Kidney (tissue), 14 donors: ENCODE results near the gene KDM1A. TPM values are rescaled to one million over a fixed set of nuclear protein-coding genes. Genes with fewer than 3 reads are reported as not detected.
"Not testable (repeated sequence)": the region's sequence is repeated elsewhere in the genome, so short reads cannot be mapped to it uniquely, and the experiment has no call there.

Experiments
- DNase-seq, 5 donors: peaks; one replicate each; pipeline ENCODE4 v3.0.0-alpha.2; 2013 to 2020
- FAIRE-seq: peaks from 2 replicates; lab custom pipeline; 2012; peaks lifted over from hg19 to GRCh38; lab: Jason Lieb, UNC
- H3K27ac ChIP-seq, 2 donors: one replicate each; pipeline ENCODE4 v1.7.0; 2013; ENCODE audit warnings: low read depth in 2 of 2, low read length in 2 of 2, inconsistent platforms in 1 of 2
- H3K27me3 ChIP-seq: one replicate; pipeline ENCODE4 v1.7.1; 2013; ENCODE audit warnings: low read length, inconsistent platforms; ENCODE audit not compliant: control insufficient read depth, insufficient read depth
- H3K36me3 ChIP-seq, 3 donors: one replicate each; pipeline versions ENCODE4 v1.7.0 to v1.7.1; 2013; ENCODE audit warnings: low read length in 3 of 3, control low read depth in 1 of 3, inconsistent platforms in 1 of 3; ENCODE audit not compliant: insufficient read depth in 3 of 3, control insufficient read depth in 2 of 3
- H3K4me1 ChIP-seq, 3 donors: one replicate each; pipeline versions ENCODE4 v1.7.0 to v1.7.1; 2013; ENCODE audit warnings: low read length in 3 of 3, inconsistent platforms in 1 of 3, low read depth in 1 of 3; ENCODE audit not compliant: control insufficient read depth in 2 of 3, insufficient read depth in 2 of 3
- H3K4me3 ChIP-seq, 3 donors: one replicate each; pipeline versions ENCODE4 v1.7.0 to v1.8.1; 2013; ENCODE audit warnings: low read length in 3 of 3, control low read depth in 1 of 3, inconsistent platforms in 1 of 3
- H3K9ac ChIP-seq, 3 donors: one replicate each; pipeline versions ENCODE4 v1.7.0 to v1.7.1; 2013; ENCODE audit warnings: low read length in 3 of 3, control low read depth in 1 of 3, inconsistent platforms in 1 of 3
- H3K9me3 ChIP-seq, 3 donors: one replicate each; pipeline versions ENCODE4 v1.7.0 to v1.7.1; 2013; ENCODE audit warnings: low read length in 3 of 3, control low read depth in 1 of 3, inconsistent platforms in 1 of 3; ENCODE audit not compliant: control insufficient read depth in 2 of 3, insufficient read depth in 1 of 3
- CTCF ChIP-seq: IDR thresholded peaks from 3 replicates; pipeline ENCODE4 v1.5.1; 2012; ENCODE audit warnings: mild to moderate bottlenecking, moderate library complexity, borderline replicate concordance; ENCODE audit not compliant: insufficient read depth; ENCODE audit errors: extremely low read depth
- intact Hi-C: fragments of 100-400 bp; cut with DNase I; formaldehyde crosslinking; loops from one replicate; pipeline ENCODE4 v1.11.1; 2022
- polyA plus RNA-seq: library from polyadenylated mRNA; stranded (reverse); fragments of 350-450 nt; fragmentation: Illumina TruSeq; extraction: RNeasy Lipid Tissue Mini Kit (QIAGEN cat#74804); gene quantifications from one replicate; pipeline ENCODE4 v1.2.3, GENCODE V29; 2014; ENCODE audit warnings: low read depth, low replicate concordance; ENCODE audit not compliant: insufficient read depth
- total RNA-seq: library from RNA; stranded (reverse); fragmentation: NEBNext Ultra II Directional; extraction: Animal tissue kit (Norgen Biotek cat#: 25700); gene quantifications from one replicate; pipeline ENCODE4 v1.2.1, GENCODE V29; 2021
- donor health status: control.
- donor health status: control.
- donor health status: control.
- donor health status: control.
- donor health status: control.
- donor health status: DM: yes; HTN: yes; CAD: no.
- donor health status: Normal renal cell carcinoma (clear cell type).

KDM1A gene
- total and polyA plus RNA-seq, 2 donors from 2014 or later, result 33.3 to 54.4 TPM

- intact Hi-C loops, result loop anchor here (10.0 kb wide), 1 partner anchor 207 kb away; no protein-coding TSS in a partner anchor
- no peak overlapping the region for H3K9ac ChIP-seq
- no peak for FAIRE-seq
These were observed 41.0 kb upstream of the KDM1A start for GRCh38 chr1:22978299-22978698.

GRCh38 chr1:22980471-22980790, 38.8 kb upstream of the KDM1A start:
- intact Hi-C loops, H3K9ac ChIP-seq, DNase-seq, FAIRE-seq, H3K27me3 ChIP-seq, H3K9me3 ChIP-seq, H3K4me1 ChIP-seq, H3K36me3 ChIP-seq, H3K27ac ChIP-seq, H3K4me3 ChIP-seq: not testable (repeated sequence)

More at GRCh38 chr1:22978299-22978698, 41.0 kb upstream of the KDM1A start:
- Histone ChIP-seq H3K4me1 (no peaks in the 10 kb centered on the region), H3K36me3 (no peaks in the 10 kb centered on the region), H3K27me3 (no peaks in the 10 kb centered on the region), H3K27ac (no peak overlapping the region), H3K9me3 (no peaks in the 10 kb centered on the region), H3K4me3 (no peak overlapping the region)
- no peak for TF ChIP-seq CTCF
- DNase-seq, result no peak

GRCh38 chr1:22983944-22984343, 35.3 kb upstream of the KDM1A start:
- no peak overlapping the region for H3K27ac ChIP-seq
- intact Hi-C loops, result no loop called here
- no peaks in the 10 kb centered on the region for H3K9me3 ChIP-seq
- H3K27me3 ChIP-seq, result no peaks in the 10 kb centered on the region
- DNase-seq (no peak), FAIRE-seq (no peak)
- no peak overlapping the region for H3K4me3 ChIP-seq
- no peaks in the 10 kb centered on the region for H3K4me1 ChIP-seq
- no peak for TF ChIP-seq CTCF
- H3K9ac ChIP-seq, result no peak overlapping the region
- H3K36me3 ChIP-seq, result no peaks in the 10 kb centered on the region

- H3K9me3 ChIP-seq, H3K27me3 ChIP-seq, intact Hi-C loops, DNase-seq, H3K27ac ChIP-seq, H3K4me3 ChIP-seq, H3K4me1 ChIP-seq, H3K36me3 ChIP-seq, H3K9ac ChIP-seq: not testable (repeated sequence)
- FAIRE-seq, result peak; percentile 37
These were observed 26.9 kb upstream of the KDM1A start for GRCh38 chr1:22992384-22992783.

DNA sequence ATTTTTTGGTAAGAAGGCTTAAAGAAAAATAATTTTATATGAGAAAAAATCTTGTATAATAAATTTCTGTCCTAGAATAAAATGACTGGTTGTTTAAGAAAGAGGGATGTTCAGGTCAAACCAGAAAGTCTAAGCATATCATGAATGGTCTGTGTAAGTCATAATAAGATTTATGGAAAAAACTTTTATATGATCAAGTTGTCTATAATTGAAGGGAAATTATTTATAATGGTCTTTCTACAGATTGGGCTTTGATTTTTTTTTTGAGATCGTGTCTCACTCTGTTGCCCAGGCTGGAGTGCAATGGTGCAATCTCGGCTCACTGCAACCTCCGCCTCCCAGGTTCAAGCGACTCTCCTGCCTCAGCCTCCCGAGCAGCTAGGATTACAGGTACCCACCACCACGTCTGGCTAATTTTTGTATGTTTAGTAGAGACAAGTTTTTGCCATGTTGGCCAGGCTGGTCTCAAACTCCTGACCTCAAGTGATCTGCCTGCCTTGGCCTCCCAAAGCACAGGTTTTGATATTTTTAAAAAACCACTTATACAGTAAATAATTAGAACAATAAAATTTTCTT, 26.0 kb upstream of the KDM1A start:
- H3K9me3 ChIP-seq, intact Hi-C loops, H3K9ac ChIP-seq, H3K4me1 ChIP-seq, H3K4me3 ChIP-seq, DNase-seq, FAIRE-seq, H3K27ac ChIP-seq, H3K36me3 ChIP-seq, H3K27me3 ChIP-seq: not testable (repeated sequence)
